B cell (primary cell): ENCODE measurements around the gene VPS13A. TPM values are rescaled to one million over a fixed set of nuclear protein-coding genes. Genes with fewer than 3 reads are reported as not detected.

Experiments used
- ATAC-seq: fragments of 200-7000 bp; cut with Tn5 transposase; one replicate; pipeline ENCODE4 v1.10.0; 2021; ENCODE audit warnings: low read depth, mild to moderate bottlenecking, moderate number of reproducible peaks, moderate library complexity
- CTCF ChIA-PET: fragments of 350-600 bp; sonication (Branson Sonifier 250); formaldehyde crosslinking; loops from one replicate; lab custom pipeline; 2021; ENCODE audit warnings: antibody characterized with exemption, inconsistent platforms; lab: Charles Lee
- POLR2A ChIA-PET: fragments of 350-600 bp; sonication (Branson Sonifier 250); formaldehyde crosslinking; loops from one replicate; lab custom pipeline; 2021; ENCODE audit warnings: antibody characterized with exemption; lab: Charles Lee
- DNase-seq: peaks from one replicate; pipeline ENCODE4 v3.0.0; 2013
- H2AFZ ChIP-seq: 2 replicates; pipeline ENCODE4 v1.6.1; 2012; ENCODE audit warnings: mild to moderate bottlenecking, low read depth, low read length; ENCODE audit not compliant: insufficient read depth, poor library complexity, severe bottlenecking
- H3K27ac ChIP-seq, 2 donors: 1 replicate in 1 of 2; 2 replicates in 1 of 2; pipeline ENCODE4 v1.5.1; 2012 to 2013; ENCODE audit warnings: low read length in 2 of 2, mild to moderate bottlenecking in 2 of 2, moderate library complexity in 1 of 2
- H3K27me3 ChIP-seq, 4 experiments: fragments of 200-600 bp in 1 of 4; sonication (generic) in 1 of 4; replicated peaks in 1 of 4; 1 replicate in 2 of 4; 2 replicates in 2 of 4; pipeline versions ENCODE4 v1.6.1 to v1.7.0; 2013 to 2016; ENCODE audit warnings: low read length in 3 of 4, mild to moderate bottlenecking in 2 of 4, mixed read lengths in 1 of 4, moderate library complexity in 1 of 4; ENCODE audit not compliant: insufficient read depth in 4 of 4, control insufficient read depth in 3 of 4; ENCODE audit errors: control extremely low read depth in 1 of 4
- H3K36me3 ChIP-seq, 2 experiments: replicated peaks in 1 of 2; 1 replicate in 1 of 2; 2 replicates in 1 of 2; pipeline versions ENCODE4 v1.6.1 to v1.7.1; 2013; ENCODE audit warnings: low read length in 1 of 2; ENCODE audit not compliant: insufficient read depth in 2 of 2, control insufficient read depth in 1 of 2; ENCODE audit errors: control extremely low read depth in 1 of 2, extremely low read depth in 1 of 2
- H3K4me1 ChIP-seq, 2 donors: fragments of 200-600 bp in 1 of 2; sonication (generic) in 1 of 2; 1 replicate in 1 of 2; 2 replicates in 1 of 2; pipeline versions ENCODE4 v1.5.1 to v1.6.1; 2013 to 2017; ENCODE audit warnings: low read length in 2 of 2; ENCODE audit not compliant: control insufficient read depth in 2 of 2, insufficient read depth in 2 of 2
- H3K4me2 ChIP-seq: replicated peaks from 2 replicates; pipeline ENCODE3; 2012; ENCODE audit warnings: mild to moderate bottlenecking, low read depth, low read length; ENCODE audit not compliant: poor library complexity, severe bottlenecking
- H3K4me3 ChIP-seq, 5 experiments: fragments of 200-600 bp in 1 of 5; sonication (generic) in 1 of 5; 1 replicate in 3 of 5; 2 replicates in 2 of 5; pipeline versions ENCODE4 v1.5.1 to v1.7.0; 2011 to 2016; ENCODE audit warnings: low read length in 4 of 5, mild to moderate bottlenecking in 4 of 5, low read depth in 2 of 5, control low read depth in 1 of 5, moderate library complexity in 1 of 5; ENCODE audit not compliant: insufficient read depth in 1 of 5; ENCODE audit errors: control extremely low read depth in 1 of 5, extremely low read depth in 1 of 5
- H3K79me2 ChIP-seq: fragments of 200-600 bp; sonication (generic); one replicate; pipeline ENCODE4 v1.6.0; 2016; ENCODE audit warnings: low read length; ENCODE audit not compliant: control insufficient read depth, insufficient read depth
- H3K9ac ChIP-seq: fragments of 200-600 bp; sonication (generic); 2 replicates; pipeline ENCODE4 v1.6.1; 2017; ENCODE audit warnings: mild to moderate bottlenecking, low read length, moderate library complexity
- H3K9me3 ChIP-seq, 3 donors: one replicate each; pipeline versions ENCODE4 v1.6.1 to v1.7.1; 2013; ENCODE audit warnings: low read length in 2 of 3; ENCODE audit not compliant: control insufficient read depth in 2 of 3, insufficient read depth in 1 of 3; ENCODE audit errors: control extremely low read depth in 1 of 3
- H4K20me1 ChIP-seq: 2 replicates; pipeline ENCODE4 v1.6.0; 2012; ENCODE audit warnings: mild to moderate bottlenecking, low read length; ENCODE audit not compliant: insufficient read depth, control insufficient read depth, poor library complexity, severe bottlenecking
- H3K27ac Mint-ChIP-seq: one replicate; pipeline ENCODE4 v1.8.0; 2021; ENCODE audit warnings: mixed read lengths
- H3K27me3 Mint-ChIP-seq: one replicate; pipeline ENCODE4 v1.8.0; 2021; ENCODE audit warnings: mixed read lengths
- H3K4me1 Mint-ChIP-seq: one replicate; pipeline ENCODE4 v1.8.0; 2021; ENCODE audit warnings: mixed read lengths
- H3K4me3 Mint-ChIP-seq: one replicate; pipeline ENCODE4 v1.8.0; 2021; ENCODE audit warnings: mixed read lengths
- H3K9me3 Mint-ChIP-seq: one replicate; pipeline ENCODE4 v1.8.0; 2022; ENCODE audit warnings: mixed read lengths; ENCODE audit not compliant: insufficient read depth
- EZH2 ChIP-seq: IDR thresholded peaks from 2 replicates; pipeline ENCODE4 v1.6.1; 2012; ENCODE audit warnings: borderline replicate concordance, low read depth, mild to moderate bottlenecking, moderate library complexity, low read length; ENCODE audit not compliant: insufficient read depth, poor library complexity, severe bottlenecking
- WGBS: methylation state at CpG from one replicate; pipeline ENCODE4 v1.1.5; 2013; ENCODE audit warnings: missing lambda C conversion rate; ENCODE audit not compliant: insufficient coverage; 5-methylcytosine and 5-hydroxymethylcytosine counted together
- intact Hi-C: fragments of 100-400 bp; cut with micrococcal nuclease; formaldehyde crosslinking; loops from one replicate; pipeline ENCODE4 v1.10.0; 2022
- polyA plus RNA-seq: library from polyadenylated mRNA; depleted of rRNA; stranded (reverse); fragments of >200 nt; gene quantifications from 2 replicates; pipeline ENCODE4 v1.2.3, GENCODE V29; 2012
- total RNA-seq, 2 donors: library from RNA; stranded (reverse); fragments of 120-200 nt in 1 of 2; gene quantifications; 1 replicate in 1 of 2; 2 replicates in 1 of 2; pipeline versions ENCODE4 v1.2.3 to v1.2.4, GENCODE V29; 2013 to 2022
- TF ChIP-seq, protein P1 (sequence below): fragments of 200-600 bp; IDR thresholded peaks from one replicate; pipeline ENCODE4 v1.8.0; 2022; ENCODE audit warnings: antibody characterized with exemption, mild to moderate bottlenecking

VPS13A gene
- total and polyA plus RNA-seq, 2 donors (not counting 1 experiment from before 2014, with no cell fraction given): 6.5 to 57.8 TPM

DNA sequence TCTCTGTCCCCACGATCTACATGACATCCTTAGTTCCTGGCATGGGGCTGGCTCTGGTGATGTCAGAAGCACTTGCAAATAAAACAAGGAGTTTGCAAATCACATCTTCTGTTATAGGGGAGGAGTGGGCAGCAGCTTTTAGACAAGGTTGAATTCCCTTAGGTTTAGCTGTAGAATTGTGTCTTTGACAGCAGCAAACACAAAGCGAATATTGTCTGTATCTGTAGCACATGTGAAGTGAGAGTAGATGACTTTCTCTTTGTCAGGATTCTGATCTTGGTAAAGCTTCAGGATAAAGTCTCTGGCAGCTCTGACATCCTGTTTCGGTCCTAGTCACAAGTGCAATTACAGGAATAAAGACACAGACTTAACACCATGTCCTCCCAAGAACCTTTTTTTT is 246.5 kb downstream of the VPS13A start:
- Mint-ChIP-seq H3K4me3 (no peak overlapping the region), H3K27me3 (peaks cover 2% of the 10 kb centered on the region), H3K4me1 (no peaks in the 10 kb centered on the region), H3K9me3 (peaks cover 3% of the 10 kb centered on the region), H3K27ac (no peak overlapping the region)
- no peak overlapping the region for H3K27ac ChIP-seq
- no peak for TF ChIP-seq EZH2
- TF ChIP-seq, protein P1, sequence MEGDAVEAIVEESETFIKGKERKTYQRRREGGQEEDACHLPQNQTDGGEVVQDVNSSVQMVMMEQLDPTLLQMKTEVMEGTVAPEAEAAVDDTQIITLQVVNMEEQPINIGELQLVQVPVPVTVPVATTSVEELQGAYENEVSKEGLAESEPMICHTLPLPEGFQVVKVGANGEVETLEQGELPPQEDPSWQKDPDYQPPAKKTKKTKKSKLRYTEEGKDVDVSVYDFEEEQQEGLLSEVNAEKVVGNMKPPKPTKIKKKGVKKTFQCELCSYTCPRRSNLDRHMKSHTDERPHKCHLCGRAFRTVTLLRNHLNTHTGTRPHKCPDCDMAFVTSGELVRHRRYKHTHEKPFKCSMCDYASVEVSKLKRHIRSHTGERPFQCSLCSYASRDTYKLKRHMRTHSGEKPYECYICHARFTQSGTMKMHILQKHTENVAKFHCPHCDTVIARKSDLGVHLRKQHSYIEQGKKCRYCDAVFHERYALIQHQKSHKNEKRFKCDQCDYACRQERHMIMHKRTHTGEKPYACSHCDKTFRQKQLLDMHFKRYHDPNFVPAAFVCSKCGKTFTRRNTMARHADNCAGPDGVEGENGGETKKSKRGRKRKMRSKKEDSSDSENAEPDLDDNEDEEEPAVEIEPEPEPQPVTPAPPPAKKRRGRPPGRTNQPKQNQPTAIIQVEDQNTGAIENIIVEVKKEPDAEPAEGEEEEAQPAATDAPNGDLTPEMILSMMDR: no peak
- H3K79me2 ChIP-seq: no peaks in the 10 kb centered on the region
- H3K4me2 ChIP-seq: no peak overlapping the region
- ChIA-PET POLR2A (no interaction called here), CTCF (interaction anchor here (3.7 kb wide), 1 partner anchor 10 kb away, joined by 11 read pairs; no protein-coding TSS in a partner anchor)
- WGBS: 100% methylated on average over 1 of the region's 3 CpGs
- H2AFZ ChIP-seq: no peak overlapping the region
- no peaks in the 10 kb centered on the region for H3K4me1 ChIP-seq
- DNase-seq: no peak
- no peak overlapping the region for H3K4me3 ChIP-seq
- no peaks in the 10 kb centered on the region for H3K36me3 ChIP-seq
- no peaks in the 10 kb centered on the region for H3K27me3 ChIP-seq
- no peaks in the 10 kb centered on the region for H4K20me1 ChIP-seq
- H3K9ac ChIP-seq: no peak overlapping the region
- H3K9me3 ChIP-seq: no peaks in the 10 kb centered on the region
- intact Hi-C loops: no loop called here
- ATAC-seq: no peak

DNA sequence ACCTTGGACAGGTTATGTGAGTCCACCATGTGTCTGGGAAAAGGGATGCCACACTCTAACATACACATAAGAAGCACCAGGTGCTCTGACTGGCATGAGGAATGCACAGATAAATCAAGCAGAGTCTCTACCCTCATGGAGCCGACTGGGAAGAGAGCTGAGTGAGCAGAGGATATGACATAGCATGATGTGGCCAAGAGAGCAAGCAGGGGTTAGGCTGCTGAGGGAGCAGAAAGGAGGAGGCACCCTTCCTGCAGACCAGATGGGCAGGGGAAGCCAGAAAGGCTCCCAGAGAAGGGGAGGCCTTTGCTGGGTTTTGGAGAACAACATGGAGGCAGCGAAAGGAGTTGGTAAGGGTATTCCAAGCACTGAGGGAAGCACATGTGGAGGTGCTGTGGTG is 247.7 kb downstream of the VPS13A start:
- no peak overlapping the region for H2AFZ ChIP-seq
- H3K4me1 ChIP-seq: no peaks in the 10 kb centered on the region
- Mint-ChIP-seq H3K4me1 (no peaks in the 10 kb centered on the region), H3K4me3 (no peak overlapping the region), H3K27me3 (peaks cover 4% of the 10 kb centered on the region), H3K27ac (no peak overlapping the region), H3K9me3 (peaks cover 3% of the 10 kb centered on the region)
- POLR2A ChIA-PET: no interaction called here
- no peaks in the 10 kb centered on the region for H3K9me3 ChIP-seq
- WGBS: 56% methylated on average over 2 of the region's 2 CpGs
- TF ChIP-seq, protein P1: no peak
- no peak for TF ChIP-seq EZH2
- ATAC-seq: no peak
- H3K27ac ChIP-seq: no peak overlapping the region
- H3K79me2 ChIP-seq: no peaks in the 10 kb centered on the region
- H3K36me3 ChIP-seq: no peaks in the 10 kb centered on the region
- H3K4me3 ChIP-seq: no peak overlapping the region
- H3K4me2 ChIP-seq: no peak overlapping the region
- intact Hi-C loops: no loop called here
- DNase-seq: no peak
- no peaks in the 10 kb centered on the region for H3K27me3 ChIP-seq
- CTCF ChIA-PET: interaction anchor here (3.7 kb wide), 1 partner anchor 8 kb away, joined by 11 read pairs; no protein-coding TSS in a partner anchor
- H4K20me1 ChIP-seq: no peaks in the 10 kb centered on the region
- no peak overlapping the region for H3K9ac ChIP-seq
